GM18517 (cell line): Measurements from ENCODE around the gene SHD.
"Not testable (repeated sequence)": the region's sequence is repeated elsewhere in the genome, so short reads cannot be mapped to it uniquely, and the experiment has no call there.

Source experiments
- ATAC-seq: cut with Tn5 transposase; IDR thresholded peaks from one replicate; pipeline ENCODE4 v1.9.1; 2021; ENCODE audit warnings: mild to moderate bottlenecking, moderate library complexity; ENCODE audit not compliant: unreplicated experiment

SHD gene

DNA sequence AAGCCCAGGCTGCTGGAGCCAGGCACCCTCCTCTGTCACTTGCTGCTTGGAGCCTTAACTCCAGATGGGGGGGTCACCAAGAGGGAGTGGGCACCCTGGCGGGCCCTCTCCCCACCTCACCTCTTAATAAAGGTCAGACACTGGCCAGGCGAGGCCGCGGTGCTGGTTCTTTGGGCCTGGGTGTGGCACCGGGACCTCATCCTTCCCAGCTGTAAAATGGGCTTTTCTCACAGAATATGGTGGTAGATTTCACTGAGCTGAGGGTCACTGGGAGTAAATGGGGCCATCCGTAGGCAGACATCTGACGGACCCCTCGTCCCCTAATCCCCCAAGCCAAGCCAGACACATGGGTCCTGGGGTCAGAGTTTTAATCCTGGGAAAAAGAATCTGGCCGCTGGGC, 44.6 kb downstream of the SHD start:
- ATAC-seq = no peak

DNA sequence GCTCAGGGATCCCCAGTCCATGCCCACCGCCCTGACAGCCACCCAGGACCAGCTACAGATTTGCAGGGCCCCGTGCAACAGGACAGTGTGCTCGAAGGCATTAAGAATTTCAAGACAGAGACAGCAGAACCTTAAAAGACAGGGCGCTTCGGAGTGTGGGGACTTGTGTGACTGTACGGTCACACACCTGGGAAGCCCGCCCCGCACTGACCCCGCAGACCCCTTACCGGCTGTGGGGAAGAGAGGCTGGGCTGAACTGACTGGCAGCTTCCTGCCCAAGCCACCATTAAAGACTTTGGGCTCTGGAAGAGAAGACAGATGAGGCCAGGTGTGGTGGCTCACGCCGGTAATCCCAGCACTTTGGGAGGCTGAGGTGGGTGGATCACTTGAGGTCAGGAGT, 45.2 kb downstream of the SHD start:
- ATAC-seq = no peak

DNA sequence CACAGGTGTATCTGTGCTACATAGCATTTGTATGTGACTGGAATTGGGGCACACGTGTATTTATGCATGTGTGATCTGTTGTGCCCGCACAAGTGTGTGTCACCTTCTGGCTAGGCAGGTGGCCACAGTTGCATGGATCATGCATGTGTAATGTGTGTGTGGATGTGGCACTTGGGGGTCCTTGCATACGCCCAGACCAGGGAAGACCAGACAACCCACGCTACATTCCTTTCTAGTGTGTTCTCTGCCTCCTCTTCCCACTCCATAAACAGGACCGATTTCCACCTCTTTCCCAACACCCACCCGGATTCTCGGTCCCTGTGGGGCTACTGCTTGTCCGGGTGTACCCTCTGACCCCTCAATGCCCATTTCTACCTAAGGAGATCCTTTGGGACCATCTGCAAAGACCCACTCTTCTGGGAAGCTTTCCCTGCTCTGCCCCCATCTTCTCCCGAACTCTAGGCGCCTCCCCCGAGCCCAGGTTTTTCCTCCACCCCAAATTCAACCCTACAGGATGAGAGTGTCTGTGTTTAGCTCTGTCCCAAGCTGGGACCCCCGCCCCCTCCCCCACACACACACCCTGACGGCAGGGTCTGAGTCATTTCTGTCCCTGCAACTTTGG, 47.3 kb downstream of the SHD start:
- ATAC-seq = no peak

- no peak for ATAC-seq
Observed at GRCh38 chr19:4326837-4327251, 47.8 kb downstream of the SHD start.

DNA sequence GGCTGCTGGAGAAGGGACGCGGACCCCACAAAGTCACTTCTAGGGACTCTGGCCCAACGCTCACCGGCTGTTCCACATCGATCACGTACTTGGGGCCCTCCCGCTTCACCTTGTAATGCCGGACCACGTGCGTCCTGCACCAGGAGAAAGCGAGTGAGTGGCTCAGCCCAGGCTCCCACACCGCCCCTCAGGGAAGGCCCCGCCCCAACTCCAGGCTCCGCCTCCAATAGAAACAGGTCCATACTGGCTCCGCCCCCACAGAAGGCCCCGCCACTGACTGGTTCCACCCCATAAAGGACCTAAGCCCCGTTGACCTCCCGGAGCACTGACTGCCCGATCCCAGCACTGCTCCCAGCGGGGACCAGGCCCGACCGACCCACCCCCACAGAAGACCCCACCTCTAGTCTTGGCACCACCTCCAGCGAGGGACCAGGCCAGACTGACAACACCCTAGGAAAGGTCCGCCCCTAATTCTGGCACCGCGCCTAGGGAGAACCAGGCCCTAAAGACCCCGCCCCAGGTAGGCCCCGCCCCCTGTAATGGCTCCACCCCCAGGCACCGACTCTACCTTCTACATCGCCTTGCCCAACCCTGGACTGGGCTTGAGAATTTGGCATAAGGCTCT, 48.3 kb downstream of the SHD start:
- ATAC-seq = no peak

GRCh38 chr19:4327877-4328242, 48.8 kb downstream of the SHD start:
- ATAC-seq = no peak

- no peak for ATAC-seq
Observed at GRCh38 chr19:4328243-4328990, 49.4 kb downstream of the SHD start.

GRCh38 chr19:4328991-4329681, 50.1 kb downstream of the SHD start:
- not testable (repeated sequence) for ATAC-seq

DNA sequence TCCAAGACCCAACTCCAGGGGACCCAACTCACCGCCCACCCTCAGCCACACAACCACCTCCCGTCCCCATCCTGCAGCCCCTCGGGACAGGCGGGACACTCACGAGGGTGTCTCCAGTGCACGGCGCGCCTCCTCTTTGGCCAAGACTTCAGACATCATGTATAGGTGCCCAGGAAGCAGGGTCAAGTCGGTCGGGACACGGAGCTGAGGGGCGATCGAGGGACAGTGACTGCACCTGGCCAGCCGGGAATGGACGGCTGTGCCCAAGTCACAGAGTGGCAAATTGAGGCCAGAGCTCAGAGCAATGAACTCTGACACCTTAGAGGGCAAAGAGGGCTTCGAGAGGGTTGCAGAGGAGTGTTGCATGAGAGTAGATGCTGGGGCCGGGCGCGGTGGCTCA, 50.8 kb downstream of the SHD start:
- no peak for ATAC-seq

GRCh38 chr19:4334929-4335570, 56.0 kb downstream of the SHD start:
- no peak for ATAC-seq

DNA sequence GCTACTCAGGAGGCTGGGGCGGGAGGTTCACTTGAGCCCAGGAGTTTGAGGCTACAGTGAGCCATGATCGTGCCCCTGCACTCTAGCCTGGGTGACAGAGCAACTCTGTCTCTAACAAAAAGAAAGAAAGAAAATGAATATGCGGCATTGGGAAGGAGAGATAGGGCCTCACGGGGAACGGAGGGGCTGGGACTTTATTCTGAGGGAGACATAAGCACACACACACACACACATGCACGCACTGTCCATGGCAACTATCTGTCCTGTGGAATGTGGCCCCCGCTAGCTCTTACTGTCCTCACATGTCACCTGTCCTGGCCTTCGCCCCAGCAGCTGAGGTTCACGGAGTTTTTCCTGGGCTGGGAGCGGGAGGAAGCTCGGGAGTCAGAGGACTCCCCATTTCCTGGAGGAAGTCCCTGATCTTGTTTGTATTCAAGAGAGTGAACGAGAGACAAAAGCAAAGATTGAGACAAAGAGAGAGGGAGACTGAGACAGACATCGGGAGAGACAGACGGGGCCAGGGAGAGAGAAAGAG, 58.9 kb downstream of the SHD start:
- no peak for ATAC-seq

GRCh38 chr19:4338441-4339355, 59.6 kb downstream of the SHD start, which contains the start of gene STAP2:
Gene STAP2, minus strand, starts transcription at chr19:4338827. Its CDS starts 74 bp downstream, at chr19:4338753.
- ATAC-seq = no peak
